Stimulated activated CD4-positive, alpha-beta T cell treated with anti-CD3 and anti-CD28 coated beads, Interleukin-1b, Interleukin-23, amount 100 ng/mL, for 4 hours (primary cell): ENCODE data around the gene POMT2.
"Not testable (repeated sequence)": the region's sequence is repeated elsewhere in the genome, so short reads cannot be mapped to it uniquely, and the experiment has no call there.

Experiments
- DNase-seq, 2 donors: peaks; one replicate each; pipeline ENCODE4 v3.0.0-alpha.2; 2020; ENCODE audit warnings: low read depth in 2 of 2

POMT2 gene

DNA sequence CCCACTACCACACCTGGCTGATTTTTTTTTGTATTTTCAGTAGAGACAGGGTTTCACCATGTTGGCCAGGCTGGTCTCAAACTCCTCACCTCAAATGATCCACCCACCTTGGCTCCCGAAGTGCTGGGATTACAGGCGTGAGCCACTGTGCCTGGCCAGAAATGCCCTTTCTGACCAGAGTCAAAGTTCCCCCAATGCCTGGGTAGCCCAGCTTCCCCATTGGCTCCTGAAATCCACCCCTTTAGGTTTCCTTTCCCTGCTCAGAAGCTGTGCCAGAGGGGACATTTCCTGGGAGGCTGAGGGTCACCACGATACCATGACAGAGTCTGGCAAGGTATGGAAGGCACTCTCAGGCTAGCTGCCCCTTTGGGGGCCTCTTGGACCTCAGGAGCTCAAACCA is 3.6 kb upstream of the POMT2 start:
- no peak for DNase-seq

DNA sequence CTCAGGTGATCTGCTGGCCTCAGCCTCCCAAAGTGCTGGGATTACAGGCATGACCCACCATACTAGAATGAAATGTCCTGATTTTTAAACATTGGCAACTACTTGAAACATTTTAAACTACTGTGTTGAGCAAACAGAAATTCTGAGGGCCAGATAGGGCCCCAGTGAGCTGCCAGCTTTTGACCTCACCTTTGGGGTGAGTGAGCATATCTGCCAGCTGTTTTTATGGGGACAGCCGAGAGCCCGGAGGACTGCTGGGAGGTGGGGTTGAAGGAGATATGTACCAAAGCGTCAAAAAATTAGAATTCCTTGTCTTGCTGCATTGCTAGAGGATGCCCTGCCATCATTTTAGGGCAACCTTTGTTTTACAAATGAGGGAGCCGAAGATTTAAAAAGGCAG is 2.9 kb upstream of the POMT2 start:
- no peak for DNase-seq

DNA sequence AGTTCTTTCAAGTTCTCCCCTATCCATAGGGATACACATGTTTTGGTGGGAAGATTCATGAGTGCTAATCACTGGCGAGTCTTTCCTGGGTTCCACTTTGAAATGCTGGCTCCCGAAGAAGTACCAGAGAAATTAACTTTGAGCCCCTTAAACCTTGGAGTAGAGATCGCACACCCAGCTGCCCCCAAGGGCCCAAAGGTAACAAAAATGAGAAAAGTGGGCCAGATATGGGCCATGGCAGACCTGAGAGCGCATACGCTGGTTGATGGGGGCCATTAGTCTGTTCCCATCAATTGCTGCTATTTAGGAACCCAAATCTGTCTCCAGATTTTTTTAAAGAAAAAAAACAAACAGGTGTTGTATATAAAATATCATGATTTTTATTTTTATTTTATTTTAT is 2.3 kb upstream of the POMT2 start:
- DNase-seq, result no peak

DNA sequence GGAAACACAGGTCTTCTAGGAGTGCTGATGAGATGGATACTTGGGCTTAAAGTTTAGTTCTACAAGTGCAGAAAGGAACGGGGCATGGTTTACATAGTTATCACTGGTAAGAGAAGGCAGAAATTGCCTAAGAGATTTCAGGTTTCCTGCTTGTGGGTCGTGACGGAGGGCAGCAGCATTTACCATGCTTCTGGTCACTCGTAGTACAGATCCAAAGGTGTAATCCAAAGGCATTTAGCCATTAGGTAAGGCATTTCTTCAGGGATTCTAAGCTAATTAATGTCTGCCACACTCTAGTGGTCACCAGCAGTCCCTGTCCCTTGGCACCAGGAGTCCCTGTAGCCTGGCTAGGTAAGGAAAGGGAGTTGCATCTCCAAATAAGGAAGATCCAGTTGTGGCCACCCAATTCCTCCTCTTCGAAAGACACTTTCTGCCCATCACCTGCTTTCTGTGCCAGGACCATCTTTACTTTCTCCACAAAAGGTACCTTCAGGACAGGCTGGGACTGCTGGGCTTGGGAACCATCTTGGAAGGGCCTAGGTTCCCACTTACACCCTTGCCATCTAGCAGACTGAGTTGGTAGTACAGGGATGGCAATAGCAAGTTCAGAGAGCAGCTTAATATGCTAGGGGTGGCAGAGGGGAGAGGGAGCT is 1.7 kb upstream of the POMT2 start:
- no peak for DNase-seq

- no peak for DNase-seq
Observed at GRCh38 chr14:77319422-77319821, 1.3 kb downstream of the POMT2 start.

GRCh38 chr14:77318756-77319155 is 1.9 kb downstream of the POMT2 start:
- DNase-seq, result not testable (repeated sequence)

DNA sequence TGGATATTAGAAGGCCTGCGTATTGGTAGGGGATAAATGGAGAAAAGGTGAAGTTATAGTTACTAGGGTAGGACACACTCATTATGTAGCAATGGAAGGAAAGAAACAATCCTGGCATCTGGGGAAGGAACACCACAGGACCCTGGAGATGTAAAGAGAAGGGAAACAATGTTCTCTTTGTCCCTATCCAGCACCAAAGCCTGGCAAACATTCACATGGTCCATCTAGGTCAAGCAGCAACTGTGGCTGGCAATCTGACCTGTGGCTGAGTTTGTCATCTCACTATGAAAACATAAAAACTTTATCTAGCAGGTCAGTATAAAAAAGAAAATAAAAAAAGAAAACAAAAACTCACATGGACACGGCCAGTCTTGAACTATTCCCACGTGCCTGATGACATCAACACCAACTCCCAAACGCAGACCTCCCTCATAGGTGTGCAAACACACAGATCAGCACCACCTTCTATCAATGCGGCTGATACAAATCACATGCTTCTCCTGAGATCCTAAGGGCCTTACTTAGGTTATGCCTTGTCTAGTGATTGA is 2.6 kb downstream of the POMT2 start:
- DNase-seq, result no peak

DNA sequence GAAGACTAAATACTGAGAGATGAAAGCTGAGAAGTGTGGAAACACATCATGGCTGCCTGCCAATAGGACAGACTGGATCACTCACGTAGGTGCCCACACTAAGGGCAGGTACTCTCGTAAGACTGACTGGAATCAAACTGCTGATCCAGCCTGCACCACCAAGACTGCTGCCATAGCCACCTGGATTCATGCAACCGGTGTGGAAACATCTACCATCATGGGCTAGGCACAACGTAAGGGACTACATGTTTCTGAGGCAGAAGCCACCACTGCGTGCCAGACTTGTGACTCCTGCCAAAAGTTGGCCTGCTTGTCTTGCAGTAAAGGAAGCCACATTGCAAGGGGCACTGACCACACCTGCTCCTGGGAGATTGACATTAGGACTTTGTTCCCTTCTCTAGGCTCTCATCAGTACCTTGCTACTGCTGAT is 3.8 kb downstream of the POMT2 start:
- no peak for DNase-seq

- no peak for DNase-seq
Observed at GRCh38 chr14:77316195-77316505, 4.5 kb downstream of the POMT2 start.

- no peak for DNase-seq
Observed at GRCh38 chr14:77314539-77315457, 5.9 kb downstream of the POMT2 start.

- DNase-seq, result no peak
Observed at GRCh38 chr14:77314043-77314442, 6.6 kb downstream of the POMT2 start.

DNA sequence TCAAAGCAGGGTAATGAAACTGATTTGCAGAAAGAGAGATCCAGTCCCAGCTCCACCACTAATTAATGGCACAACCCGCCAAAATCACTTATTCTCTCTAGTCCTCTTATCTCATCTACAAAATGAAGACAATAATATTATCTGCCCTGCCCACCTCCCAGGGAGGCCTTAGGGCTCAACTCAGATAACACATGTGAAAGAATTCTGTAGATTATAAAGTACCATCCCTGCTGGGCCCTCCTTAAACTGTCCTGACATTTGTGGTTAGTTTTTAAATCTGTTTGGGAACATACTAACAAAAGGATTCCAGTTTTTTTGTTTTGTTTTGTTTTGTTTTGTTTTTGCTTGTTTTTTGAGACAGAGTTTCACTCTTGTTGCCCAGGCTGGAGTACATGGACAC is 7.3 kb downstream of the POMT2 start:
- no peak for DNase-seq

DNA sequence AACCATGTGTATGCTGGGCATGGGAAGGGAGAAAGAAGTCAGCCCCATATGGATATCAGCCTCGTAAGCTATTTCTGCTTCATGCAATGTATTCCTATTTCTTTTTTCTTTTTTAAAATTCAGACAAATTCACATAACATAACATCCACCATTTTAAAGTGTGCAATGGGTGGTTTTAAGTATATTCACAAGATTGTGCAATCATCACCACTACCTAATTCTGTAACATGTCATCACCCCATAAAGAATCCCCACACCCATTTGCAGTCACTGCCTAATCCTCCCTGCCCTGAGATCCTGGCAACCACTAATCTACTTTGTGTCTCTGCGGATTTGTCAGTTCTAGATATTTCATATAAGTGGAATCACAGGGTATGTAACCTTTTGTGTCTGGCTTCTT is 9.5 kb downstream of the POMT2 start:
- no peak for DNase-seq

DNA sequence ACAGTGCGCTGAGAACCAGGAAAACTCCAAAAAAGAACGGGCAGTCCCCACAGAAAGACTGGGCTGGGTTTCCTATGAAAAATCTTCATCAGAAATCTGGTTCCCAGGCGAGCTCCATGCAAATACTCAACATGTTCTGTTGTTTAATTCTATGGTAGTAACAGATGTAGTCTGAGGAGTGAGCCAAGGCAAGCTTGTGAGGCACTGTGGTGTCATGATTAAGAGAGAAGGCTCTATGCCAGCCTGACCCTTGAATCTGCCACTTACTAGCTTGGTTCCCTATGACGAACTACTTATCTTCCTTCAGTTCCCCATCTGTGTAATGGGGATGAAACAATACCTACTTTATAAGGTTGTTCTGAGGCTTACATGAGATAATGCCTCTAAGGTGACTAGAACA is 10.7 kb downstream of the POMT2 start:
- no peak for DNase-seq

DNA sequence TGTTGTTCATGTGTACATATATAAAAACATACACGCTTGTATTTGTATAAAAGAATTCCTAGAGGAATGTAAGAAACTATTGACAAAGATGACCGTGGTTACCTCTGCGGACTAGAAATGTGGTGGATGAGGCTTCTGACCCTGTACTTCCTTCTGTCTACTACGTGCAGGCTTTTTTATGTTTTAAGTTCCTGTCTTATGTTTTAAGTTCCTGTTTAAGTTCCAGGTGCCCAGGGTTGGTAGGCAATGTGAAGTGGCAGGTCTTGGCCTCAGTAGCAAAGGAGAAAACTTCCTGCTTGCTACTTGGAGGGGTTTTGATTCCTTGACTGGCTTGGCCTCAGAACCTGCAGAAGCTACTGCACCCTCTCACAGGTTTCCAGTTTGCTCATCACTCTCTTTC is 11.6 kb downstream of the POMT2 start:
- no peak for DNase-seq

- no peak for DNase-seq
Observed at GRCh38 chr14:77306851-77307496, 13.7 kb downstream of the POMT2 start.

GRCh38 chr14:77306416-77306815 is 14.3 kb downstream of the POMT2 start:
- no peak for DNase-seq

- no peak for DNase-seq
Observed at GRCh38 chr14:77305696-77306095, 15.0 kb downstream of the POMT2 start.

- DNase-seq, result no peak
Observed at GRCh38 chr14:77303417-77304156, 17.1 kb downstream of the POMT2 start.

DNA sequence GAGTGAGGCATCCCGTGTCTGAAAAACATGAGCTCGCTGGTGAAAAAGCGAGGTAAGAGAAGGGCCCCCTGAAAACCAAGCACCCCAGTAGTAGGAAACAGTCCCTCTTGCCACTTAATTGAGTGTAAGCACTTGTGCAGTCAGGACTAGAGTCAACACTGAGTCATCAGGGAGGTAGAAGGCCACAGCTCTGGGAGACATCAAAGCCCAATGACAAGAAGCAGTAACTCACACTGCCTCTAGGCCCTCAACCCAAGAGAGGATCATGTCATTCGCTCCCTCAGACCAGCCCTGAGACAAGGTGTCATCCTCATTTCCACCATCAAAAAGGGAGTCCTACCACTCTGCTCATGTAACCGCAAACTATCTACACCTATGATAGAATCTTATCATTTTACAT is 17.8 kb downstream of the POMT2 start:
- DNase-seq, result no peak

DNA sequence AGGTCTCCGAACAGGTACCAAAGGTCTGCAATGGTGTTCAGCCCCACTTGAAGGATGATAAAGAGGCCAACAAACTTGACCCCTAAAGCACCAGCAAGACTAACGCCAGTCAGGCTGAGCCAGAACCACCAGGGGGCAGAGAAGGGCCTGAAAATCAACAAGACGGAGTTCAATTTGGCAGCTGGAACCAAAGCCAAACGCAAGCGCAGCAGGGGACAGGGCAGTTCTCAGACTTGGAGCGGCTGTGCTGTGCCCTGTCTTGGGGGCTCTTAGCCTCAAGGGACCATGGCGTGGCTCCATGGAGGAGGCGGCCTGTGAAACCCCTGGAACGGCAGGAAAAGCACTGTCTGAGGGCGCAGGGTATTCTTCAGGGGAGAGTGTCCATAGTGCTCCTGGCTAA is 19.6 kb downstream of the POMT2 start:
- DNase-seq, result peak; percentile 26 to 37

DNA sequence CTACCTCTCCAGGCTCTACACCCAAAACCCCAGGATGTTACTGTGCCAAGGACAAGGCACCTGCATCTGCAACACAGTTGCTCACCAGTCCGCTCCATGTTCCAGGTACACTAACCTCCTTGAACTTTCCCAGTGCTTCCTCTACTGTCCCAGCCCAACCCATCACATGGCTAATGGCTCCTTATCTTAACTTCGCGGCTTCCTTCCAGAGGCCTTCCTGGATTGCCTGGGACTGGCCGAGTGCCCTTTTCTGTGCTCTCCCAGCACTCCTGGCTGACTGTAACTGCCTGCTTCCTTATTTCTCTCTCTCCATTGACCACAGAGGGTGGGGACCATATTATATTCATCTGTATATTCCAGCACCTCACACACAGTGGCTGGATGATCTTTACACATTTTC is 20.9 kb downstream of the POMT2 start:
- DNase-seq, result no peak
